ENCODE data around the gene DIPK2A.

The DIPK2A gene

DNA sequence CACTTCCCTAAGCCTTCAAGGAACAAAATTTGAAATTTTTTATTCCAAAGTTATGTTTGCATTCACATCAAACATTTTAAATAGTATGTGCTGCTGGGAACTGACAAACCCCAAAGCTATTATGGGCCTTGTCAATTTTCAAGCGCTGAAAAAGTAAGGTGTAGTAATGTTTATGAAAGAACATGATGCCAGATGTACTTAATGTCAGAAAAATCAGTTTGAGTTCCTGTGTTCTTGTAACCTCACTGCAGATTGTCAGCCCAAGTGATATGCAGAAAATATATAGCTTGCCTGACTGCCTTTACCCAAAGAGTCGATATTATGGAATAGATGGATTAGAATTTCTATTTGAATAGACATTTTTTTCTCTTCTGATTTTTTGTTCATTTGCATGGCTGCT lies 20.8 kb upstream of the DIPK2A start:
- no peak for DNase-seq (ENCODE audit: low spot score)
- no peak for TF ChIP-seq CTCF (IDR thresholded peaks at IDR 0.05; ENCODE audit: extremely low read depth, missing control alignments)

- peak; percentile 65 for TF ChIP-seq CTCF (IDR thresholded peaks at IDR 0.05; ENCODE audit: extremely low read depth, missing control alignments)
- DNase-seq (ENCODE audit: low spot score), result peak; percentile 33
Observed at GRCh38 chr3:143951351-143951971, 20.2 kb upstream of the DIPK2A start.

GRCh38 chr3:143952569-143953072 lies 19.0 kb upstream of the DIPK2A start:
- DNase-seq (ENCODE audit: low spot score), result no peak
- no peak for TF ChIP-seq CTCF (IDR thresholded peaks at IDR 0.05; ENCODE audit: extremely low read depth, missing control alignments)

DNA sequence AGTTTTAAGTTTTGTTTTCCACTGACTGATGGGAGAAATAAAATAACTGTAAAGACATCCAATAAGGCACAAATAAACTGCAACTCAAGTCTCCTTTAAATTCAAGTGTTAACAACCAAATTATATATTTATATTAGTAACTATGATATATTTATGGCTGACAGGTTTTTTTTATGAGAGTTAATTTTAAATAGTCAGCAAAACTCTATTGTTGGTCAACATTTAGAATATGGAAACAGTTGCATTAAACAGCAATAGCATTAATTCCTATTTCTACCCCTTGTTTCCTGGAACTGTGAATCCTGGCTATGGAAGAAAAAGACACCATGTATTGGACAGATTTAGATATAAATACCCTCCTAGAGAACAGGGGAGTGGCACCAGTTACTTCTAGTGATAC lies 16.5 kb upstream of the DIPK2A start:
- no peak for TF ChIP-seq CTCF (IDR thresholded peaks at IDR 0.05; ENCODE audit: extremely low read depth, missing control alignments)
- no peak for DNase-seq (ENCODE audit: low spot score)

DNA sequence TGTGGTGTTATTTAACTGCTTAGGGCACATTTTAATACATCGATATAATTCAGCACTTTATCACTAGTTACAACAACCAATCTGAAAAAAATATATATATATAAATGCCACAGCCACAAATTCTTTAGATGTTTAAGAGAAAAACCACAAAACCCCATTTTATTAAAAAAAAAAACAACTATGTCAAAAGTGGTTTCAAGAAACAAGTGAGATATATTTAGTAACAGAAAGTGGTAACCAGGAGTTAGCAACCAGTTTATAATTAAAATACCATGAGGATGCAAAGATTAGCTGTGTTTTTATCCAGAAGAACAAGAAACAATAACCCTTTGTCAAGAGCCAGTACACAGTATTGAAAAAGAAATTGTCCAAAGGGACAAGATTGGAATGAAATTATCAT lies 14.8 kb upstream of the DIPK2A start:
- TF ChIP-seq CTCF (IDR thresholded peaks at IDR 0.05; ENCODE audit: extremely low read depth, missing control alignments), result no peak
- no peak for DNase-seq (ENCODE audit: low spot score)

- no peak for TF ChIP-seq CTCF (IDR thresholded peaks at IDR 0.05; ENCODE audit: extremely low read depth, missing control alignments)
Observed at GRCh38 chr3:143957453-143957852, 14.2 kb upstream of the DIPK2A start.

GRCh38 chr3:143958966-143959365 lies 12.7 kb upstream of the DIPK2A start:
- TF ChIP-seq CTCF (IDR thresholded peaks at IDR 0.05; ENCODE audit: extremely low read depth, missing control alignments), result no peak
- no peak for DNase-seq (ENCODE audit: low spot score)

More at GRCh38 chr3:143957453-143957852, 14.2 kb upstream of the DIPK2A start:
- DNase-seq (ENCODE audit: low spot score), result no peak
